PFSK-1 (cell line): ENCODE data around the gene OAF.

Source experiments
- FOXP2 ChIP-seq: optimal IDR thresholded peaks from 2 replicates; pipeline ENCODE3; 2011; ENCODE audit warnings: borderline replicate concordance, control low read depth, inconsistent platforms; ENCODE audit not compliant: insufficient read depth; ENCODE audit errors: extremely low read length, extremely low read depth
- POLR2AphosphoS5 ChIP-seq: IDR thresholded peaks from 2 replicates; pipeline ENCODE4 v1.6.1; 2012; ENCODE audit warnings: low read depth, mild to moderate bottlenecking, control low read depth, low read length, moderate library complexity
- SIN3A ChIP-seq: IDR thresholded peaks from 2 replicates; pipeline ENCODE4 v1.6.1; 2012; ENCODE audit warnings: mild to moderate bottlenecking, low read length, moderate library complexity, borderline replicate concordance; ENCODE audit not compliant: insufficient read depth
- TAF1 ChIP-seq: IDR thresholded peaks from 2 replicates; pipeline ENCODE4 v1.6.1; 2012; ENCODE audit warnings: low read length, control low read depth, borderline replicate concordance; ENCODE audit not compliant: insufficient read depth
- TF ChIP-seq, protein P1 (sequence below), 2 experiments: IDR thresholded peaks; 2 replicates each; pipeline versions ENCODE4 v1.6.1 to v1.8.0; 2011 to 2012; ENCODE audit warnings: low read depth in 2 of 2, low read length in 2 of 2, control low read depth in 1 of 2, inconsistent platforms in 1 of 2, mild to moderate bottlenecking in 1 of 2, moderate library complexity in 1 of 2; ENCODE audit not compliant: insufficient read depth in 1 of 2

DNA sequence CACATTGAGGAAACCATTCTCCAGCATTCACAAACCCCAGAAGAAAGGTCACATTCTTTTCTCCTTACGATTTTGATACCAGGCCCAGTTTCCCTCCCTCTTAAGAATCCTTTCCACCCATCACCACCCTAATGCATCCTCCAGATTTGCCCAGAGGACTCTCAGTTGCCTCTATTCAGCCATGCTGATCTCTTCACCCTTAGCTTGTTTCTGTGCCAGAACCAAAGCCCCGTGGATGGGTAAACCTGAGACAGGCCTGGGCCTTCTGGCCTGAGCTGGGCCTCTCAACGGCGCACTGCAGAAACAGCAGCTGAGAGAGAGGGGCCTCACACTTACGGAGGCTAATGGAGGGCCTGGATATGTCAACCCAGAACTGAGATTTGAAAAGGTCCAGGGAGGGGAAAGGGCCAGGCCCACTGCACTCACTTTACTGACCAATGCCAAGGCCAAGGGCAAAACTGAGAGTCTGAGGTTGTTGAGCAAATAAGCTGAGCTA is 32.2 kb upstream of the OAF start:
- TF ChIP-seq FOXP2, result no peak
- TF ChIP-seq, protein P1, sequence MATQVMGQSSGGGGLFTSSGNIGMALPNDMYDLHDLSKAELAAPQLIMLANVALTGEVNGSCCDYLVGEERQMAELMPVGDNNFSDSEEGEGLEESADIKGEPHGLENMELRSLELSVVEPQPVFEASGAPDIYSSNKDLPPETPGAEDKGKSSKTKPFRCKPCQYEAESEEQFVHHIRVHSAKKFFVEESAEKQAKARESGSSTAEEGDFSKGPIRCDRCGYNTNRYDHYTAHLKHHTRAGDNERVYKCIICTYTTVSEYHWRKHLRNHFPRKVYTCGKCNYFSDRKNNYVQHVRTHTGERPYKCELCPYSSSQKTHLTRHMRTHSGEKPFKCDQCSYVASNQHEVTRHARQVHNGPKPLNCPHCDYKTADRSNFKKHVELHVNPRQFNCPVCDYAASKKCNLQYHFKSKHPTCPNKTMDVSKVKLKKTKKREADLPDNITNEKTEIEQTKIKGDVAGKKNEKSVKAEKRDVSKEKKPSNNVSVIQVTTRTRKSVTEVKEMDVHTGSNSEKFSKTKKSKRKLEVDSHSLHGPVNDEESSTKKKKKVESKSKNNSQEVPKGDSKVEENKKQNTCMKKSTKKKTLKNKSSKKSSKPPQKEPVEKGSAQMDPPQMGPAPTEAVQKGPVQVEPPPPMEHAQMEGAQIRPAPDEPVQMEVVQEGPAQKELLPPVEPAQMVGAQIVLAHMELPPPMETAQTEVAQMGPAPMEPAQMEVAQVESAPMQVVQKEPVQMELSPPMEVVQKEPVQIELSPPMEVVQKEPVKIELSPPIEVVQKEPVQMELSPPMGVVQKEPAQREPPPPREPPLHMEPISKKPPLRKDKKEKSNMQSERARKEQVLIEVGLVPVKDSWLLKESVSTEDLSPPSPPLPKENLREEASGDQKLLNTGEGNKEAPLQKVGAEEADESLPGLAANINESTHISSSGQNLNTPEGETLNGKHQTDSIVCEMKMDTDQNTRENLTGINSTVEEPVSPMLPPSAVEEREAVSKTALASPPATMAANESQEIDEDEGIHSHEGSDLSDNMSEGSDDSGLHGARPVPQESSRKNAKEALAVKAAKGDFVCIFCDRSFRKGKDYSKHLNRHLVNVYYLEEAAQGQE (IDR thresholded peaks at IDR 0.05; ENCODE audit: insufficient read depth in 1 of 2, low read depth in 2 of 2, low read length in 2 of 2), result no peak
- no peak for TF ChIP-seq POLR2AphosphoS5
- no peak for TF ChIP-seq SIN3A
- TF ChIP-seq TAF1, result no peak
